Nephron progenitor cell (in vitro differentiated cells): Measurements from ENCODE around the gene UBE2O.

Experiments used
- DNase-seq: peaks from one replicate; pipeline ENCODE4 v3.0.0; 2021
- H3K27ac Mint-ChIP-seq: 2 replicates; pipeline ENCODE4 v1.8.0; 2021; ENCODE audit warnings: mild to moderate bottlenecking, moderate library complexity, mixed read lengths
- H3K27me3 Mint-ChIP-seq: 2 replicates; pipeline ENCODE4 v1.8.0; 2021; ENCODE audit warnings: mild to moderate bottlenecking, low read depth, mixed read lengths; ENCODE audit not compliant: poor library complexity
- H3K36me3 Mint-ChIP-seq: 2 replicates; pipeline ENCODE4 v1.8.0; 2021; ENCODE audit warnings: low read depth, mixed read lengths
- H3K4me1 Mint-ChIP-seq: 2 replicates; pipeline ENCODE4 v1.8.0; 2021; ENCODE audit warnings: mixed read lengths
- H3K4me3 Mint-ChIP-seq: 2 replicates; pipeline ENCODE4 v1.8.0; 2021; ENCODE audit warnings: mild to moderate bottlenecking, moderate library complexity, mixed read lengths
- H3K9me3 Mint-ChIP-seq: 2 replicates; pipeline ENCODE4 v1.8.0; 2021; ENCODE audit warnings: mild to moderate bottlenecking, moderate library complexity, mixed read lengths
- CTCF ChIP-seq: fragments of 200-600 bp; sonication (generic); IDR thresholded peaks from 2 replicates; pipeline ENCODE4 v1.5.0; 2021; ENCODE audit warnings: antibody characterized with exemption

Gene UBE2O

GRCh38 chr17:76458580-76459490 is 5.9 kb upstream of the UBE2O start:
- Mint-ChIP-seq H3K36me3 (no peaks in the 10 kb centered on the region), H3K27me3 (peaks cover 3% of the 10 kb centered on the region), H3K4me3 (no peak overlapping the region), H3K27ac (no peak overlapping the region), H3K4me1 (peaks cover 14% of the 10 kb centered on the region), H3K9me3 (no peaks in the 10 kb centered on the region)
- peak; percentile 36 for TF ChIP-seq CTCF
- peak; percentile 64 for DNase-seq

GRCh38 chr17:76453431-76453743 is 435 bp upstream of the UBE2O start:
- peak overlapping the region; percentile 91 for H3K4me3 Mint-ChIP-seq
- peaks cover 3% of the 10 kb centered on the region for H3K36me3 Mint-ChIP-seq
- no peak overlapping the region for H3K27ac Mint-ChIP-seq
- H3K9me3 Mint-ChIP-seq, result no peaks in the 10 kb centered on the region
- TF ChIP-seq CTCF, result no peak
- no peaks in the 10 kb centered on the region for H3K27me3 Mint-ChIP-seq
- no peak for DNase-seq
- H3K4me1 Mint-ChIP-seq, result peaks cover 35% of the 10 kb centered on the region

- Mint-ChIP-seq H3K27ac (no peak overlapping the region), H3K9me3 (no peaks in the 10 kb centered on the region), H3K36me3 (peaks cover 3% of the 10 kb centered on the region), H3K27me3 (no peaks in the 10 kb centered on the region), H3K4me3 (peak overlapping the region; percentile 91), H3K4me1 (peaks cover 47% of the 10 kb centered on the region)
- DNase-seq, result peak; percentile 29
- TF ChIP-seq CTCF, result no peak
Measured at GRCh38 chr17:76452127-76452659, 759 bp downstream of the UBE2O start.

GRCh38 chr17:76451506-76451905 is 1.4 kb downstream of the UBE2O start:
- H3K9me3 Mint-ChIP-seq, result no peaks in the 10 kb centered on the region
- H3K27ac Mint-ChIP-seq, result peak overlapping the region; percentile 58
- H3K36me3 Mint-ChIP-seq, result peaks cover 3% of the 10 kb centered on the region
- H3K4me1 Mint-ChIP-seq, result peaks cover 54% of the 10 kb centered on the region
- DNase-seq, result no peak
- no peaks in the 10 kb centered on the region for H3K27me3 Mint-ChIP-seq
- no peak for TF ChIP-seq CTCF
- H3K4me3 Mint-ChIP-seq, result peak overlapping the region; percentile 91

GRCh38 chr17:76449126-76449525 is 3.8 kb downstream of the UBE2O start:
- Mint-ChIP-seq H3K27ac (no peak overlapping the region), H3K9me3 (no peaks in the 10 kb centered on the region), H3K4me1 (peaks cover 74% of the 10 kb centered on the region), H3K4me3 (no peak overlapping the region), H3K27me3 (no peaks in the 10 kb centered on the region), H3K36me3 (peaks cover 3% of the 10 kb centered on the region)
- TF ChIP-seq CTCF, result no peak
- DNase-seq, result no peak
